HepG2 (cell line): Measurements from ENCODE around the gene OR6B1. TPM values are rescaled to one million over a fixed set of nuclear protein-coding genes. Genes with fewer than 3 reads are reported as not detected.

Experiments
- ATAC-seq: fragments of 200-7000 bp; cut with Tn5 transposase; 3 replicates; pipeline ENCODE4 v1.9.1; 2020; ENCODE audit warnings: mild to moderate bottlenecking, moderate library complexity
- BruUV-seq: library from RNA; stranded (reverse); fragments of 400-500 nt; replicated peaks from 2 replicates; lab custom pipeline; 2021; lab: Mats Ljungman, UMichigan
- CTCF ChIA-PET: fragments of 300-600 bp; formaldehyde crosslinking; extraction: SDS; loops from one replicate; lab custom pipeline; 2021; ENCODE audit warnings: low total read pairs, inconsistent platforms, low intra/inter-chr PET ratio; lab: Yijun Ruan, JAX
- POLR2A ChIA-PET: fragments of 350-600 bp; sonication (Branson Sonifier 250); formaldehyde crosslinking; loops from one replicate; lab custom pipeline; 2020; ENCODE audit warnings: antibody characterized with exemption, inconsistent platforms; lab: Yijun Ruan, JAX
- DNase-seq: peaks from one replicate; pipeline ENCODE4 v3.0.0-alpha.2; 2015; ENCODE audit warnings: low spot score
- FAIRE-seq: peaks from 3 replicates; lab custom pipeline; 2011; peaks lifted over from hg19 to GRCh38; lab: Jason Lieb, UNC
- H2AFZ ChIP-seq: one replicate; pipeline ENCODE4 v1.6.1; 2011; ENCODE audit warnings: low read length, inconsistent platforms
- H3K27ac ChIP-seq: fragments of 300-600 bp; 3 replicates; pipeline ENCODE4 v1.8.0; 2011; ENCODE audit warnings: mixed run types, mild to moderate bottlenecking, mixed read lengths, low read length, inconsistent platforms; ENCODE audit not compliant: insufficient read depth; ENCODE audit errors: extremely low read length
- H3K27me3 ChIP-seq, 2 experiments: fragments of 200-600 bp in 1 of 2; 2 replicates in 1 of 2; 3 replicates in 1 of 2; pipeline versions ENCODE4 v1.6.0 to v1.8.0; 2011; ENCODE audit warnings: low read length in 2 of 2, mild to moderate bottlenecking in 2 of 2, moderate library complexity in 2 of 2, inconsistent platforms in 1 of 2; ENCODE audit not compliant: insufficient read depth in 2 of 2, control insufficient read depth in 1 of 2
- H3K36me3 ChIP-seq, 2 experiments: fragments of 200-600 bp in 1 of 2; replicated peaks in 1 of 2; 2 replicates in 1 of 2; 3 replicates in 1 of 2; pipeline versions ENCODE4 v1.5.1 to v1.8.0; 2011; ENCODE audit warnings: low read length in 2 of 2, inconsistent platforms in 1 of 2; ENCODE audit not compliant: insufficient read depth in 2 of 2, control insufficient read depth in 1 of 2
- H3K4me1 ChIP-seq: 2 replicates; pipeline ENCODE4 v1.5.1; 2012; ENCODE audit warnings: low read length, inconsistent platforms; ENCODE audit not compliant: insufficient read depth
- H3K4me2 ChIP-seq: 2 replicates; pipeline ENCODE4 v1.6.0; 2011; ENCODE audit warnings: low read depth, low read length, inconsistent platforms
- H3K4me3 ChIP-seq, 3 experiments: fragments of 200-600 bp in 1 of 3; sonication (generic), shearing (Covaris generic) in 1 of 3; replicated peaks in 1 of 3; 2 replicates each; pipeline ENCODE4 v1.5.1; 2011 to 2016; ENCODE audit warnings: low read length in 3 of 3, inconsistent platforms in 2 of 3, low read depth in 2 of 3, mild to moderate bottlenecking in 2 of 3, control low read depth in 1 of 3, mixed read lengths in 1 of 3; ENCODE audit not compliant: insufficient read depth in 1 of 3
- H3K79me2 ChIP-seq: one replicate; pipeline ENCODE4 v1.6.1; 2011; ENCODE audit warnings: low read length, inconsistent platforms; ENCODE audit not compliant: insufficient read depth
- H3K9ac ChIP-seq: 2 replicates; pipeline ENCODE4 v1.6.0; 2011; ENCODE audit warnings: mild to moderate bottlenecking, low read depth, low read length, inconsistent platforms; ENCODE audit not compliant: insufficient read depth
- H3K9me3 ChIP-seq: 2 replicates; pipeline ENCODE4 v1.5.1; 2012; ENCODE audit warnings: mild to moderate bottlenecking, low read length
- H4K20me1 ChIP-seq: 2 replicates; pipeline ENCODE4 v1.6.0; 2011; ENCODE audit warnings: inconsistent platforms, mild to moderate bottlenecking, low read length, moderate library complexity; ENCODE audit not compliant: insufficient read depth
- CCDC6 ChIP-seq: sonication (generic); formaldehyde crosslinking; IDR thresholded peaks from 2 replicates; pipeline ENCODE4 v1.8.1; 2022; ENCODE audit warnings: mild to moderate bottlenecking, missing genetic modification reagents, moderate library complexity
- CREB1 ChIP-seq, 2 experiments: fragments of 450-650 bp in 1 of 2; IDR thresholded peaks; 2 replicates each; pipeline ENCODE4 v1.6.1; 2016 to 2017; ENCODE audit warnings: control low read depth in 1 of 2, mild to moderate bottlenecking in 1 of 2, missing compliant biosample characterization in 1 of 2, missing genetic modification characterization in 1 of 2
- MAFK ChIP-seq, 2 experiments: IDR thresholded peaks in 1 of 2; conservative IDR thresholded peaks in 1 of 2; 2 replicates each; pipeline ENCODE4 v1.6.1; 2011; ENCODE audit warnings: improper control_type of control experiment in 2 of 2, low read length in 2 of 2
- PCBP2 ChIP-seq: fragments of 200-400 bp; formaldehyde crosslinking; optimal IDR thresholded peaks from 2 replicates; pipeline ENCODE3; 2018; ENCODE audit warnings: low read length, low read depth; ENCODE audit not compliant: poor library complexity, severe bottlenecking
- POGZ ChIP-seq: sonication (generic); formaldehyde crosslinking; IDR thresholded peaks from 2 replicates; pipeline ENCODE4 v1.4.0; 2020; ENCODE audit warnings: mild to moderate bottlenecking, missing genetic modification reagents
- ZEB1 ChIP-seq: IDR thresholded peaks from 2 replicates; pipeline ENCODE4 v1.6.1; 2012; ENCODE audit warnings: mild to moderate bottlenecking, low read depth, inconsistent platforms; ENCODE audit not compliant: insufficient replicate concordance
- ZNF567 ChIP-seq: sonication (generic); formaldehyde crosslinking; IDR thresholded peaks from 2 replicates; pipeline ENCODE4 v1.8.1; 2023; ENCODE audit warnings: mild to moderate bottlenecking, missing genetic modification reagents, borderline replicate concordance
- ZNF703 ChIP-seq: sonication (generic); formaldehyde crosslinking; IDR thresholded peaks from 2 replicates; pipeline ENCODE4 v1.5.1; 2020; ENCODE audit warnings: missing genetic modification reagents, mild to moderate bottlenecking, moderate library complexity, borderline replicate concordance
- WGBS: methylation state at CpG from one replicate; pipeline ENCODE4 v1.1.6; 2017; ENCODE audit warnings: low lambda C conversion rate; 5-methylcytosine and 5-hydroxymethylcytosine counted together
- in situ Hi-C: cut with HindIII; loops from 2 replicates; pipeline ENCODE4 v1.10.0; 2017; ENCODE audit warnings: low pct_unique_long_range_greater_than_20kb; ENCODE audit not compliant: extremely low pct_ligation_motif_present
- intact Hi-C: fragments of 100-400 bp; cut with micrococcal nuclease; formaldehyde crosslinking; loops from one replicate; pipeline ENCODE4 v1.10.0; 2022; ENCODE audit not compliant: unreplicated experiment
- polyA plus RNA-seq, 8 experiments: library from polyadenylated mRNA; depleted of rRNA in 3 of 8; stranded (reverse) in 7 of 8; unstranded in 1 of 8; fragments of >200 nt; fragmentation: Illumina TruSeq in 4 of 8; extraction: Trizol in 4 of 8; gene quantifications; 2 replicates each; pipeline versions ENCODE4 v1.2.1 to v1.2.3, GENCODE V29; 2011 to 2016; ENCODE audit warnings: low read depth in 4 of 8, missing spikeins in 1 of 8, mixed read lengths in 1 of 8; ENCODE audit not compliant: insufficient read depth in 1 of 8
- total RNA-seq, 5 experiments: library from RNA; depleted of rRNA; stranded (reverse); fragments of >200 nt; fragmentation: Illumina TruSeq; extraction: Trizol; gene quantifications; 2 replicates each; pipeline ENCODE4 v1.2.3, GENCODE V29; 2016; ENCODE audit warnings: low read depth in 1 of 5
- TF ChIP-seq, protein P1 (sequence below): sonication (generic); formaldehyde crosslinking; IDR thresholded peaks from 2 replicates; pipeline ENCODE4 v1.4.0; 2020; ENCODE audit warnings: missing genetic modification reagents, borderline replicate concordance
- TF ChIP-seq, protein P2 (sequence below): sonication (generic); formaldehyde crosslinking; IDR thresholded peaks from 2 replicates; pipeline ENCODE4 v1.4.0; 2020; ENCODE audit warnings: missing genetic modification reagents, borderline replicate concordance

Gene OR6B1
- total and polyA plus RNA-seq, 2 of the 13 experiments (the other 11 are each of a cell fraction or from before 2014, with no cell fraction given) = 0.18 TPM; not detected in 1

DNA sequence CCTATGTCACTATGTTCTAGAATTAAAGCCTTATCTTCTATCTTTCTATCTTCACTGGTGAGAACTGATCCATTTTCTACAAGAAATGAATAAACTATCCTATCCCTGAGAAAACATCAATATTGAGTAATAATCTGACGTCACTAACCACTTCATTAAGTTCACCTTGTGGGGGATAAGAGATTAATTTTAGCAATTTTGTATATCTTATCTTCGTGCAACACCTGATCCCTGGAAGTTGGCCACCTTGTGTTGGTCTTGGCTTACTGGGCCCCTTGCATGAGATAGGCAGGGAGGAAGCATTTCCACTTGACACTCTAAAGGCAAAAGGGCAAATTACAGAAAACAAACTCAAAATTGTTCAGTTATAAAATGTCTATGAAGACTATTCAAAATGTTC, 20.1 kb upstream of the OR6B1 start:
- intact Hi-C loops = loop anchor here (5.0 kb wide), 2 partner anchors 32 to 78 kb away; partner anchors contain the start of gene TCAF1

DNA sequence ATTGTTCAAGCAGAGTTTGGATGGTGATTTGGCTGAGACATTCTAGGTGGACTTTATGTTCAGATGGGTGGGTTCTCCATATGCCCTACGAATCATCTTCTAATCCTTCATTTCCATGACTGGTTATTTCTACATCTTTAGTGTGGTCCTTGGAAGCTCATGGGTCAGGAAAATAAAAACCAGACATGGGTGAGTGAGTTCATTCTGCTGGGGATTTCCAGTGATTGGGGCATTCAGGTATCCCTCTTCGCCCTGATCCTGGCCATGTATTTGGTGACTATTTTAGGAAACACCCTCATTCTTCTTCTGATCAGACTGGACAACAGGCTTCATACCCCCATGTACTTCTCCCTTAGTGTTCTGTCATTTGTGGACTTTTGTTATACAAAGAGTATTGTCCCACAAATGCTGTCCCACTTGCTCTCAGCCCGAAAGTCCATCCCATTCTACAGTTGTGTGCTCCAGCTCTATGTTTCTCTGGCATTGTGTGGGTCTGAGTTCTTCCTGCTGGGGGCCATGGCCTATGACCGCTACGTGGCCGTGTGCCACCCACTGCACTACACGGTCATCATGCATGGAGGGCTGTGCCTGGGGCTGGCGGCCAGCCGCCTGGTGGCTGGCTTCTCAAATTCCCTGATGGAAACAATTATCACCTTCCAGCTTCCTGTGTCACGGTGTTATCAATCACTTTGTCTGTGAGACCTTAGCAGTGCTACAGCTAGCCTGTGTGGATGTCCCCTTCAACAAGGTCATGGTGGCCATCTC, 19.2 kb upstream of the OR6B1 start:
- ATAC-seq (no peak), DNase-seq (no peak), FAIRE-seq (no peak)
- no peaks in the 10 kb centered on the region for H4K20me1 ChIP-seq
- no peak overlapping the region for H3K4me2 ChIP-seq
- no peaks in the 10 kb centered on the region for H3K36me3 ChIP-seq
- H3K9me3 ChIP-seq = no peaks in the 10 kb centered on the region
- in situ Hi-C loops (no loop called here), intact Hi-C loops (no loop called here)
- CTCF ChIA-PET = no interaction called here
- H3K4me3 ChIP-seq = no peak overlapping the region
- H3K27me3 ChIP-seq = no peaks in the 10 kb centered on the region
- whole genome bisulfite sequencing = 98% methylated on average over 10 of the region's 10 CpGs
- H3K4me1 ChIP-seq = peaks cover 8% of the 10 kb centered on the region
- H2AFZ ChIP-seq = no peak overlapping the region
- H3K79me2 ChIP-seq = no peaks in the 10 kb centered on the region
- H3K27ac ChIP-seq = no peak overlapping the region
- POLR2A ChIA-PET = no interaction called here
- H3K9ac ChIP-seq = no peak overlapping the region
- BruUV-seq = no TSS peak
- TF ChIP-seq, protein P1, sequence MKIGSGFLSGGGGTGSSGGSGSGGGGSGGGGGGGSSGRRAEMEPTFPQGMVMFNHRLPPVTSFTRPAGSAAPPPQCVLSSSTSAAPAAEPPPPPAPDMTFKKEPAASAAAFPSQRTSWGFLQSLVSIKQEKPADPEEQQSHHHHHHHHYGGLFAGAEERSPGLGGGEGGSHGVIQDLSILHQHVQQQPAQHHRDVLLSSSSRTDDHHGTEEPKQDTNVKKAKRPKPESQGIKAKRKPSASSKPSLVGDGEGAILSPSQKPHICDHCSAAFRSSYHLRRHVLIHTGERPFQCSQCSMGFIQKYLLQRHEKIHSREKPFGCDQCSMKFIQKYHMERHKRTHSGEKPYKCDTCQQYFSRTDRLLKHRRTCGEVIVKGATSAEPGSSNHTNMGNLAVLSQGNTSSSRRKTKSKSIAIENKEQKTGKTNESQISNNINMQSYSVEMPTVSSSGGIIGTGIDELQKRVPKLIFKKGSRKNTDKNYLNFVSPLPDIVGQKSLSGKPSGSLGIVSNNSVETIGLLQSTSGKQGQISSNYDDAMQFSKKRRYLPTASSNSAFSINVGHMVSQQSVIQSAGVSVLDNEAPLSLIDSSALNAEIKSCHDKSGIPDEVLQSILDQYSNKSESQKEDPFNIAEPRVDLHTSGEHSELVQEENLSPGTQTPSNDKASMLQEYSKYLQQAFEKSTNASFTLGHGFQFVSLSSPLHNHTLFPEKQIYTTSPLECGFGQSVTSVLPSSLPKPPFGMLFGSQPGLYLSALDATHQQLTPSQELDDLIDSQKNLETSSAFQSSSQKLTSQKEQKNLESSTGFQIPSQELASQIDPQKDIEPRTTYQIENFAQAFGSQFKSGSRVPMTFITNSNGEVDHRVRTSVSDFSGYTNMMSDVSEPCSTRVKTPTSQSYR (CRISPR knock-in tag) = no peak
- TF ChIP-seq ZNF703 (no peak), CCDC6 (CRISPR knock-in tag) (no peak), MAFK (conservative IDR thresholded peaks at IDR 0.05 in 1 of 2, IDR thresholded peaks at IDR 0.05 in 1 of 2; ENCODE audit: low read length in 2 of 2) (no peak), PCBP2 (no peak), ZEB1 (no peak), POGZ (CRISPR knock-in tag) (no peak)
- TF ChIP-seq, protein P2, sequence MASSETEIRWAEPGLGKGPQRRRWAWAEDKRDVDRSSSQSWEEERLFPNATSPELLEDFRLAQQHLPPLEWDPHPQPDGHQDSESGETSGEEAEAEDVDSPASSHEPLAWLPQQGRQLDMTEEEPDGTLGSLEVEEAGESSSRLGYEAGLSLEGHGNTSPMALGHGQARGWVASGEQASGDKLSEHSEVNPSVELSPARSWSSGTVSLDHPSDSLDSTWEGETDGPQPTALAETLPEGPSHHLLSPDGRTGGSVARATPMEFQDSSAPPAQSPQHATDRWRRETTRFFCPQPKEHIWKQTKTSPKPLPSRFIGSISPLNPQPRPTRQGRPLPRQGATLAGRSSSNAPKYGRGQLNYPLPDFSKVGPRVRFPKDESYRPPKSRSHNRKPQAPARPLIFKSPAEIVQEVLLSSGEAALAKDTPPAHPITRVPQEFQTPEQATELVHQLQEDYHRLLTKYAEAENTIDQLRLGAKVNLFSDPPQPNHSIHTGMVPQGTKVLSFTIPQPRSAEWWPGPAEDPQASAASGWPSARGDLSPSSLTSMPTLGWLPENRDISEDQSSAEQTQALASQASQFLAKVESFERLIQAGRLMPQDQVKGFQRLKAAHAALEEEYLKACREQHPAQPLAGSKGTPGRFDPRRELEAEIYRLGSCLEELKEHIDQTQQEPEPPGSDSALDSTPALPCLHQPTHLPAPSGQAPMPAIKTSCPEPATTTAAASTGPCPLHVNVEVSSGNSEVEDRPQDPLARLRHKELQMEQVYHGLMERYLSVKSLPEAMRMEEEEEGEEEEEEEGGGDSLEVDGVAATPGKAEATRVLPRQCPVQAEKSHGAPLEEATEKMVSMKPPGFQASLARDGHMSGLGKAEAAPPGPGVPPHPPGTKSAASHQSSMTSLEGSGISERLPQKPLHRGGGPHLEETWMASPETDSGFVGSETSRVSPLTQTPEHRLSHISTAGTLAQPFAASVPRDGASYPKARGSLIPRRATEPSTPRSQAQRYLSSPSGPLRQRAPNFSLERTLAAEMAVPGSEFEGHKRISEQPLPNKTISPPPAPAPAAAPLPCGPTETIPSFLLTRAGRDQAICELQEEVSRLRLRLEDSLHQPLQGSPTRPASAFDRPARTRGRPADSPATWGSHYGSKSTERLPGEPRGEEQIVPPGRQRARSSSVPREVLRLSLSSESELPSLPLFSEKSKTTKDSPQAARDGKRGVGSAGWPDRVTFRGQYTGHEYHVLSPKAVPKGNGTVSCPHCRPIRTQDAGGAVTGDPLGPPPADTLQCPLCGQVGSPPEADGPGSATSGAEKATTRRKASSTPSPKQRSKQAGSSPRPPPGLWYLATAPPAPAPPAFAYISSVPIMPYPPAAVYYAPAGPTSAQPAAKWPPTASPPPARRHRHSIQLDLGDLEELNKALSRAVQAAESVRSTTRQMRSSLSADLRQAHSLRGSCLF (CRISPR knock-in tag) = no peak

More for the DNA sequence above, 20.1 kb upstream of the OR6B1 start:
- Histone ChIP-seq H4K20me1 (no peaks in the 10 kb centered on the region), H2AFZ (no peak overlapping the region), H3K4me3 (no peak overlapping the region), H3K27ac (no peak overlapping the region), H3K4me1 (peaks cover 8% of the 10 kb centered on the region), H3K27me3 (no peaks in the 10 kb centered on the region), H3K79me2 (no peaks in the 10 kb centered on the region), H3K4me2 (no peak overlapping the region), H3K9me3 (no peaks in the 10 kb centered on the region), H3K36me3 (no peaks in the 10 kb centered on the region), H3K9ac (no peak overlapping the region)
- no peak for TF ChIP-seq ZNF567 (CRISPR knock-in tag)
- peak; percentile 74 for TF ChIP-seq CREB1 (IDR thresholded peaks at IDR 0.05)
- TF ChIP-seq CREB1 (CRISPR knock-in tag; IDR thresholded peaks at IDR 0.05) = no peak
- DNase-seq (no peak), ATAC-seq (no peak), FAIRE-seq (no peak)
- in situ Hi-C loops = no loop called here
- ChIA-PET POLR2A (no interaction called here), CTCF (no interaction called here)
- 59% methylated on average over 2 of the region's 2 CpGs for WGBS
- no TSS peak for BruUV-seq
